HCT116 (cell line): ENCODE results near the gene SLC9A9.

ENCODE experiments used
- EZH2 ChIP-seq: fragments of 200-600 bp; sonication (generic); IDR thresholded peaks from 2 replicates; pipeline ENCODE4 v1.6.1; 2017; ENCODE audit warnings: antibody characterized with exemption, mixed run types
- EZH2phosphoT487 ChIP-seq: fragments of 200-600 bp; IDR thresholded peaks from 2 replicates; pipeline ENCODE4 v1.6.1; 2018; ENCODE audit warnings: antibody characterized with exemption, borderline replicate concordance
- JUND ChIP-seq: IDR thresholded peaks from 2 replicates; pipeline ENCODE4 v1.6.1; 2012
- POLR2A ChIP-seq: IDR thresholded peaks from 2 replicates; pipeline ENCODE4 v1.7.0; 2011; ENCODE audit warnings: borderline replicate concordance; ENCODE audit not compliant: insufficient read depth, insufficient read length; ENCODE audit errors: extremely low read depth
- TF ChIP-seq, protein P1 (sequence below): IDR thresholded peaks from 2 replicates; pipeline ENCODE4 v1.6.1; 2012
- TF ChIP-seq, protein P2 (sequence below), 3 experiments: fragments of 200-600 bp in 1 of 3; sonication (generic) in 1 of 3; IDR thresholded peaks in 2 of 3; conservative IDR thresholded peaks in 1 of 3; 2 replicates each; pipeline ENCODE4 v1.5.1; 2012 to 2017; ENCODE audit warnings: low read depth in 2 of 3, low read length in 2 of 3, antibody characterized with exemption in 1 of 3, borderline replicate concordance in 1 of 3, control low read depth in 1 of 3, mild to moderate bottlenecking in 1 of 3, mixed read lengths in 1 of 3, mixed run types in 1 of 3, moderate library complexity in 1 of 3; ENCODE audit not compliant: insufficient read depth in 1 of 3

DNA sequence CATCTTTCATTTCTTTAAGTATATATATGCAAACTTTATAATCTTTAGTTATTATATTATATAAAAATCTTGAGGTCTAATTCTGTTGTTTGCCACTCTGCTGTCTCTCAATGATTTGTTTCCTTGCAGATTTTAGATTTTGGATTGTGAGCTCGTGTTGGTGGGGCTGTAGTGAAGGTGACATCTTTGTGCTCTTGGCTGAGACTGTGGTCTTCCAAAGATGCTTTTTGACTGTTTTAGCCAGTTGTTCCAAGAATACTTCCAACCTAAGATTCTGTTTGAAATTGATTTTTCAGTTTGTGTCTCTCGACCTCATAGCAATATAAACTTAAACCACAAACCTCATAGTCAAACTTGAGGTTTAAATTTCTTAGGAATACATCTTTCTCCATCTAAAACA lies 326.5 kb downstream of the SLC9A9 start:
- TF ChIP-seq EZH2 (no peak), EZH2phosphoT487 (no peak), POLR2A (no peak), JUND (no peak)
- TF ChIP-seq, protein P1, sequence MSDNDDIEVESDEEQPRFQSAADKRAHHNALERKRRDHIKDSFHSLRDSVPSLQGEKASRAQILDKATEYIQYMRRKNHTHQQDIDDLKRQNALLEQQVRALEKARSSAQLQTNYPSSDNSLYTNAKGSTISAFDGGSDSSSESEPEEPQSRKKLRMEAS, result no peak
- TF ChIP-seq, protein P2, sequence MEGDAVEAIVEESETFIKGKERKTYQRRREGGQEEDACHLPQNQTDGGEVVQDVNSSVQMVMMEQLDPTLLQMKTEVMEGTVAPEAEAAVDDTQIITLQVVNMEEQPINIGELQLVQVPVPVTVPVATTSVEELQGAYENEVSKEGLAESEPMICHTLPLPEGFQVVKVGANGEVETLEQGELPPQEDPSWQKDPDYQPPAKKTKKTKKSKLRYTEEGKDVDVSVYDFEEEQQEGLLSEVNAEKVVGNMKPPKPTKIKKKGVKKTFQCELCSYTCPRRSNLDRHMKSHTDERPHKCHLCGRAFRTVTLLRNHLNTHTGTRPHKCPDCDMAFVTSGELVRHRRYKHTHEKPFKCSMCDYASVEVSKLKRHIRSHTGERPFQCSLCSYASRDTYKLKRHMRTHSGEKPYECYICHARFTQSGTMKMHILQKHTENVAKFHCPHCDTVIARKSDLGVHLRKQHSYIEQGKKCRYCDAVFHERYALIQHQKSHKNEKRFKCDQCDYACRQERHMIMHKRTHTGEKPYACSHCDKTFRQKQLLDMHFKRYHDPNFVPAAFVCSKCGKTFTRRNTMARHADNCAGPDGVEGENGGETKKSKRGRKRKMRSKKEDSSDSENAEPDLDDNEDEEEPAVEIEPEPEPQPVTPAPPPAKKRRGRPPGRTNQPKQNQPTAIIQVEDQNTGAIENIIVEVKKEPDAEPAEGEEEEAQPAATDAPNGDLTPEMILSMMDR (IDR thresholded peaks at IDR 0.05 in 2 of 3, conservative IDR thresholded peaks at IDR 0.05 in 1 of 3; ENCODE audit: borderline replicate concordance in 1 of 3, insufficient read depth in 1 of 3, low read depth in 2 of 3, low read length in 2 of 3), result no peak
